ENCODE results near the gene HCK.

The HCK gene

DNA sequence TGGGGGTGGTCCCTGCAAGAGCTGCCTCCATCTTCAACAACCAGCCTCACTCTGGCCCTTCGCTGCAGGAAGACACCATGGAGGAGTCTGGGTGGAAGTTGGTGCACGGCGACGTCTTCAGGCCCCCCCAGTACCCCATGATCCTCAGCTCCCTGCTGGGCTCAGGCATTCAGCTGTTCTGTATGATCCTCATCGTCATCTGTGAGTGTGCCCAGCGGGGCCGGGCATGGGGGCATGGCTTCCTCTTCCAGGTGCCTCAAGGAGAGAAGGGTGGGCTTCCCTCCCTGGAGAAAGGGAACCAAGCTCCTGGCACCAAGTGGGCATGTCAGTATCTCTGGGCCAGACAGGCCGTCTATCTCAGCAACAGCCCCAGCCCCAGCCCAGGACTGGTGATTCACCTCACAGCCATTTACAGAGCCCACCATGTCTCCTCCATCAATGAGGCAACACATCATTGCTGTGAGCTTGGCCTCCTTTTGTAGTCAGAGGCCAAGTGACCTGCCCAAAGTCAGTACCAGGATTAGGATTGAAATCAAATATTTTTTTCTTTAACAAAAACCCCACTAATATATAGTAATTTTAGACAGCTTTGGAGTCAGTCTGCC is 97.6 kb downstream of the HCK start:
- CTCF ChIA-PET = no interaction called here
- DNase-seq = no peak
- H3K9me3 Mint-ChIP-seq = no peaks in the 10 kb centered on the region
- no peak overlapping the region for H3K4me3 Mint-ChIP-seq
- no peak overlapping the region for H3K27ac Mint-ChIP-seq
- H3K36me3 Mint-ChIP-seq = peaks cover 45% of the 10 kb centered on the region
- no peaks in the 10 kb centered on the region for H3K4me1 Mint-ChIP-seq
- no peaks in the 10 kb centered on the region for H3K27me3 Mint-ChIP-seq

DNA sequence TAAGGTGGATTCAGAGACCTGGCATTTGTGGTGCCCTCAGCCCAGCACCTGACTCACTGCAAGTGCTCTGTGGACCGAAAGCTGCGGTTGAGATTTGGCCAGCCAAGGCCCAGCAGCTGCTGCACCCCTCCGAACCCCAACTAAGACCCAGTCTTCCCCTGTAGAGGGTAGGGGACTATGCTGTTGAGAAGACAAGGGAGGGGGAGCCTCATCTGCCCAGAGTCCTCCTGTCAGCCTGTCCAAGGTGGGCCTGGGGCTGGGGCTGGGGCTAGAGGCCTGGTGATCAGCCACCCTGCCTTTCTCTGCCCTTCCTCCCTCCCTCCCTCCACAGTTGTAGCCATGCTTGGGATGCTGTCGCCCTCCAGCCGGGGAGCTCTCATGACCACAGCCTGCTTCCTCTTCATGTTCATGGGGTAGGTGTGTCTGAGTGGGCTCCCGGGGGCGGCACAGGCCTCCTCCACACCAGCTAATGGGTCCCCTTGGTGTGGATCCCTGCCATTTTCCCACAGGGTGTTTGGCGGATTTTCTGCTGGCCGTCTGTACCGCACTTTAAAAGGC is 98.3 kb downstream of the HCK start:
- peak overlapping the region; percentile 24 for H3K27ac Mint-ChIP-seq
- H3K27me3 Mint-ChIP-seq = no peaks in the 10 kb centered on the region
- H3K4me3 Mint-ChIP-seq = no peak overlapping the region
- no peaks in the 10 kb centered on the region for H3K9me3 Mint-ChIP-seq
- no peak for DNase-seq
- no peaks in the 10 kb centered on the region for H3K4me1 Mint-ChIP-seq
- CTCF ChIA-PET = no interaction called here
- H3K36me3 Mint-ChIP-seq = peaks cover 45% of the 10 kb centered on the region
